Mesendoderm (in vitro differentiated cells): ENCODE measurements around the gene CXorf58.
"Not testable (repeated sequence)": the region's sequence is repeated elsewhere in the genome, so short reads cannot be mapped to it uniquely, and the experiment has no call there.

Source experiments
- DNase-seq: peaks from one replicate; pipeline ENCODE4 v3.0.0; 2013
- H2AK5ac ChIP-seq: 2 replicates; pipeline ENCODE4 v1.6.1; 2013; ENCODE audit warnings: low read length, inconsistent platforms
- H2BK120ac ChIP-seq: 2 replicates; pipeline ENCODE4 v1.6.1; 2013; ENCODE audit warnings: low read depth, mild to moderate bottlenecking, low read length, moderate library complexity, mixed read lengths
- H2BK15ac ChIP-seq: replicated peaks from 2 replicates; pipeline ENCODE4 v1.6.1; 2013; ENCODE audit warnings: low read depth, mild to moderate bottlenecking, moderate library complexity
- H2BK5ac ChIP-seq: 2 replicates; pipeline ENCODE4 v1.6.1; 2013; ENCODE audit warnings: low read length, inconsistent platforms
- H3K18ac ChIP-seq: 2 replicates; pipeline ENCODE4 v1.6.1; 2013; ENCODE audit warnings: mild to moderate bottlenecking, low read length, mixed read lengths
- H3K23ac ChIP-seq: one replicate; pipeline ENCODE4 v1.6.1; 2013; ENCODE audit warnings: low read length
- H3K27ac ChIP-seq: 2 replicates; pipeline ENCODE4 v1.5.1; 2013; ENCODE audit warnings: low read depth, mild to moderate bottlenecking, inconsistent platforms, low read length, moderate library complexity
- H3K27me3 ChIP-seq: 2 replicates; pipeline ENCODE4 v1.6.1; 2013; ENCODE audit warnings: low read length, control low read depth, mild to moderate bottlenecking, inconsistent platforms; ENCODE audit not compliant: insufficient read depth, poor library complexity
- H3K36me3 ChIP-seq: 2 replicates; pipeline ENCODE4 v1.6.1; 2013; ENCODE audit warnings: low read length, inconsistent platforms; ENCODE audit not compliant: control insufficient read depth, insufficient read depth
- H3K4ac ChIP-seq: one replicate; pipeline ENCODE4 v1.6.1; 2013; ENCODE audit warnings: low read depth, mild to moderate bottlenecking, low read length, moderate library complexity
- H3K4me1 ChIP-seq: 2 replicates; pipeline ENCODE4 v1.6.1; 2013; ENCODE audit warnings: low read depth, low read length, inconsistent platforms; ENCODE audit not compliant: control insufficient read depth
- H3K4me2 ChIP-seq: 2 replicates; pipeline ENCODE4 v1.6.1; 2013; ENCODE audit warnings: low read length
- H3K4me3 ChIP-seq: 2 replicates; pipeline ENCODE4 v1.5.1; 2013; ENCODE audit warnings: mild to moderate bottlenecking, low read length
- H3K56ac ChIP-seq: one replicate; pipeline ENCODE4 v1.6.1; 2013; ENCODE audit warnings: low read length
- H3K79me1 ChIP-seq: 2 replicates; pipeline ENCODE4 v1.6.1; 2013; ENCODE audit warnings: low read length, inconsistent platforms
- H3K79me2 ChIP-seq: 2 replicates; pipeline ENCODE4 v1.6.1; 2013; ENCODE audit warnings: mild to moderate bottlenecking, low read length; ENCODE audit not compliant: control insufficient read depth, insufficient read depth
- H3K9ac ChIP-seq: 2 replicates; pipeline ENCODE4 v1.6.1; 2013; ENCODE audit warnings: low read length, inconsistent platforms
- H4K5ac ChIP-seq: one replicate; pipeline ENCODE4 v1.6.1; 2013; ENCODE audit warnings: low read length
- H4K8ac ChIP-seq: one replicate; pipeline ENCODE4 v1.6.1; 2013; ENCODE audit warnings: low read depth, mild to moderate bottlenecking, control low read depth, low read length, moderate library complexity
- WGBS: extraction: QIAGEN DNeasy Blood & Tissue Kit; methylation state at CpG from one replicate; pipeline ENCODE4 v1.1.7; 2013; ENCODE audit warnings: low lambda C conversion rate, missing lambda C conversion rate; ENCODE audit not compliant: insufficient coverage; ENCODE audit errors: extremely low coverage; 5-methylcytosine and 5-hydroxymethylcytosine counted together

CXorf58 gene

DNA sequence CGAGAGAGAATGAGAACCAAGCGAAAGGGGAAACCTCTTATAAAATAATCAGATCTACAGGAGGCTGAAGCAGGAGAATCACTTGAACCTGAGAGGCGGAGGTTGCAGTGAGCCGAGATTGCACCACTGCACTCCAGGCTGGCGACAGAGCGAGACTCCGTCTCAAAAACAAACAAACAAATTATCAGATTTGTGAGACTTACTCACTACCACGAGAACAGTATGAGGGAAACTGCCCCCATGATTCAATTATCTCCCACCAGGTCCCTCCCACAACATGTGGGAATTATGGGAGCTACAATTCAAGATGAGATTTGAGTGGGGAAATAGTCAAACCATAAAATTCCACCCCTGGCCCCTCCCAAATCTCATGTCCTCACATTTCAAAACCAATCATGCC lies 57.8 kb downstream of the CXorf58 start:
- not testable (repeated sequence) for DNase-seq, H3K4me2 ChIP-seq, H3K36me3 ChIP-seq, H3K79me2 ChIP-seq, H2AK5ac ChIP-seq, H2BK5ac ChIP-seq, H3K56ac ChIP-seq, H3K27ac ChIP-seq, H3K23ac ChIP-seq, H4K8ac ChIP-seq, H2BK15ac ChIP-seq, H3K79me1 ChIP-seq, H3K18ac ChIP-seq, H4K5ac ChIP-seq, H2BK120ac ChIP-seq, H3K27me3 ChIP-seq, H3K4me1 ChIP-seq, H3K9ac ChIP-seq, H3K4me3 ChIP-seq, H3K4ac ChIP-seq
- no CpG with 5 or more reads among the region's 8 CpGs for WGBS

DNA sequence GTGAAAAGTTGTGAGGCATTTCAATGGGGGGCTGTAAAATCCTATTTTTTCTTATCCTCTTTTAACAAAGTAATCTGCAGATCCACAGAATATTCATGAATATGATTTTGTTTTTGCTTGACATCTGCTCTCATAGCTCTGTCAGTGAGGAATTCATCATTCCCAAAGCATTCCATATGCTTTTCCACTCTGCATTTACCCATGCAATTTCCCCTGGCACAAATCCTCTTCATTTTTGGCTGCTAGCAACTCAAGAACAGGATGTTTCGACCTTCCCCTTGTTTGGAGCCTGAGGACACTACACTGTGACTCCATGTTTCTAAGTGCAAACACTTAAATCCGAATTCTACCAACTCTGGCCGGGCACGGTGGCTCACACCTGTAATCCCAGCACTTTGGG lies 70.7 kb downstream of the CXorf58 start:
- no peak overlapping the region for H3K9ac ChIP-seq
- H4K8ac ChIP-seq = no peak overlapping the region
- no peak overlapping the region for H2AK5ac ChIP-seq
- no peak overlapping the region for H2BK15ac ChIP-seq
- no peak overlapping the region for H3K27ac ChIP-seq
- H3K4me3 ChIP-seq = no peak overlapping the region
- H3K4me2 ChIP-seq = no peak overlapping the region
- no peak overlapping the region for H2BK120ac ChIP-seq
- H3K79me1 ChIP-seq = no peaks in the 10 kb centered on the region
- no peaks in the 10 kb centered on the region for H3K36me3 ChIP-seq
- no peak overlapping the region for H3K4ac ChIP-seq
- no CpG with 5 or more reads among the region's 4 CpGs for WGBS
- no peaks in the 10 kb centered on the region for H3K4me1 ChIP-seq
- H3K56ac ChIP-seq = no peak overlapping the region
- no peak overlapping the region for H3K18ac ChIP-seq
- H3K23ac ChIP-seq = no peak overlapping the region
- no peaks in the 10 kb centered on the region for H3K79me2 ChIP-seq
- H4K5ac ChIP-seq = no peak overlapping the region
- H2BK5ac ChIP-seq = no peak overlapping the region
- no peaks in the 10 kb centered on the region for H3K27me3 ChIP-seq
- DNase-seq = no peak

DNA sequence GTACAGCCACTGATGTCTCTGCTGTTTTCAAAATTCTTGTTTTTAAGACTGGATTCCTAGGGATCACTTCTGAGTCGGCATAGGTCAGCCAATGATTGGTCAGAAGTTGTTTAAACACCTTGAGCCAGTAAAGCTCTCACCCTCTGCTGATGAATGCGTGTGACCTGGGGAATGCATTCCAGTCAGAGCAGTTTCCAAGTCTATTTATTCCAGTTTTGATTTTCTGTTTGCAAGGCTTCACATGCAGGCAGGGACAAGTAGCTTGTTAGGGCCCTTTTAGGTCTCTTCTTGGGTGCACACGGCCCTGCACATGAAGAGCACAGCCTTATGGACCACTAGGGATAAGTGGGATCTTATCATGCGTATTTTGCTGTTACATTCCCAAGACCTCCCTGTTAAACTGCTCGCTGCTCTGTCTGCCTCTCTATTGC lies 72.2 kb downstream of the CXorf58 start:
- Histone ChIP-seq H3K23ac (no peak overlapping the region), H4K8ac (no peak overlapping the region), H2BK15ac (no peak overlapping the region), H3K36me3 (no peaks in the 10 kb centered on the region), H3K56ac (no peak overlapping the region), H3K4ac (no peak overlapping the region), H4K5ac (no peak overlapping the region), H3K9ac (no peak overlapping the region), H3K27ac (no peak overlapping the region), H3K27me3 (no peaks in the 10 kb centered on the region), H3K18ac (no peak overlapping the region), H3K4me2 (no peak overlapping the region), H3K79me1 (no peaks in the 10 kb centered on the region), H3K4me3 (no peak overlapping the region), H2BK120ac (no peak overlapping the region), H3K79me2 (no peaks in the 10 kb centered on the region), H2AK5ac (no peak overlapping the region), H2BK5ac (no peak overlapping the region), H3K4me1 (no peaks in the 10 kb centered on the region)
- DNase-seq = no peak
- no CpG with 5 or more reads among the region's 5 CpGs for WGBS

DNA sequence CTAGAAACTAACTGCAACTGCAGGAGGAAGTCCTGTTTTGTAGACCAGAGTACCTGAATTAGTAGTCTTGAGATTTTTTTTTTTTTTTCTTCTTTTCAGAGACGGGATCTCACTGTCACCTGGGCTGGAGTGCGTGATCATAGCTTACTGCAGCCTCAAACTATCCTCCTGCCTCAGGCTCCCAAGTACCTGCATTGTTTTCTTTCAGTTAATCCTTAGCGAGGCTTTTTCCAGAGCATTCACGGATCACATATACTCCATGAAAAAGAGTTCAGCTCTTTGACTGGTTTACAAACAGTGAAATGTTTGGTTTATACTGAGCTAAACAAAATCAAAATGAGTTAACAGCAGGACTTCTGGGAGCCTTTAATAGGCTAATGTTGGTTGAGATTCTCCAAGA lies 73.4 kb downstream of the CXorf58 start:
- H3K79me2 ChIP-seq = no peaks in the 10 kb centered on the region
- H4K8ac ChIP-seq = no peak overlapping the region
- no peak overlapping the region for H2AK5ac ChIP-seq
- H3K27me3 ChIP-seq = no peaks in the 10 kb centered on the region
- H3K23ac ChIP-seq = no peak overlapping the region
- no peak for DNase-seq
- no peak overlapping the region for H3K56ac ChIP-seq
- H3K18ac ChIP-seq = no peak overlapping the region
- H3K27ac ChIP-seq = no peak overlapping the region
- WGBS = no CpG with 5 or more reads among the region's 4 CpGs
- H3K36me3 ChIP-seq = no peaks in the 10 kb centered on the region
- no peaks in the 10 kb centered on the region for H3K79me1 ChIP-seq
- no peak overlapping the region for H3K4me3 ChIP-seq
- H3K9ac ChIP-seq = no peak overlapping the region
- no peak overlapping the region for H2BK120ac ChIP-seq
- no peaks in the 10 kb centered on the region for H3K4me1 ChIP-seq
- H4K5ac ChIP-seq = no peak overlapping the region
- H3K4me2 ChIP-seq = no peak overlapping the region
- H2BK15ac ChIP-seq = no peak overlapping the region
- H3K4ac ChIP-seq = no peak overlapping the region
- H2BK5ac ChIP-seq = no peak overlapping the region

DNA sequence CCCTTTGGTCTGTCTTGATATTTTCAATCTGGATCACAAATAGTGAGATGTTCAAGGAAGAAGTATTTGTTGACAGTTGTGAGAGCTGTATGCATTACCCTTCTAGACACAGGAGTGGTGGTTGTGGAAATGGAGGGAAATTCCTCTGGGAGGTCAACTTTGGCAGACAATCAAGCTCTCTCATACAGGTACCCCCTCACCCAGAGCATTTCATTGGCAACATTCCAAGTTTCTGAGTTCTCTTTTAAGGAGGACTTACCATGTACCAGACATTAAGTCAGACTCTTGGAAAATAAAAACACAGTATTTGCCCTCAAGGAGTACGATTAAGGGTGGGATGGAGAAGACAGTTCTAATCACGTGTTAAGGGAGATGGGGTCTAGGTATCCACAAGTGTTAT lies 73.9 kb downstream of the CXorf58 start:
- Histone ChIP-seq H3K36me3 (no peaks in the 10 kb centered on the region), H3K4ac (no peak overlapping the region), H3K4me2 (no peak overlapping the region), H4K8ac (no peak overlapping the region), H3K4me1 (no peaks in the 10 kb centered on the region), H3K27ac (no peak overlapping the region), H3K79me1 (no peaks in the 10 kb centered on the region), H3K23ac (no peak overlapping the region), H3K18ac (no peak overlapping the region), H2BK15ac (no peak overlapping the region), H4K5ac (no peak overlapping the region), H2BK5ac (no peak overlapping the region), H3K56ac (no peak overlapping the region), H3K79me2 (no peaks in the 10 kb centered on the region), H3K9ac (no peak overlapping the region), H2AK5ac (no peak overlapping the region), H3K27me3 (no peaks in the 10 kb centered on the region), H3K4me3 (no peak overlapping the region), H2BK120ac (no peak overlapping the region)
- no CpG with 5 or more reads among the region's 2 CpGs for WGBS
- DNase-seq = no peak

DNA sequence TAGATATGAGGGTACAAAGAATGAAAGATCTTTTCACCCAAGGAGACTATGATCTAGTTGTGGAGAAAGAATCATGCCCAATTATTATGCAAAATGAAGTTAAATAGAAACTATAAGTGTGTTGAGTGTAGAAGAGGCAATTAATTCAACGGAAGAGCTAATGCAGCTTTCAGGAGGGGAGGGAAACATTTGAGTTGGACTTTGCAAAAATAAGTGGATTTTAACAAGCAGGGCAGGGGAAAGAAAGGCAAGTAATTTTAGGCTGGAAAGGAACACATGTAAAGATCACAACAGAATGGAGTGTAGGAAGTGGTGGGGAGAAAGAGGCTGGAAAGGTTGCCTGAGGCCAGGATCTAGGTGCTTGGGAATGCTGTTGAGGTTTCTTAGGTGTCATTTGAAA lies 75.1 kb downstream of the CXorf58 start:
- DNase-seq = no peak
- no CpG with 5 or more reads among the region's 1 CpG for WGBS
- Histone ChIP-seq H3K27me3 (no peaks in the 10 kb centered on the region), H3K36me3 (no peaks in the 10 kb centered on the region), H3K56ac (no peak overlapping the region), H2BK120ac (no peak overlapping the region), H3K79me1 (no peaks in the 10 kb centered on the region), H3K4me1 (no peaks in the 10 kb centered on the region), H3K27ac (no peak overlapping the region), H4K5ac (no peak overlapping the region), H3K4me2 (no peak overlapping the region), H3K18ac (no peak overlapping the region), H3K23ac (no peak overlapping the region), H2BK5ac (no peak overlapping the region), H2BK15ac (no peak overlapping the region), H3K9ac (no peak overlapping the region), H2AK5ac (no peak overlapping the region), H3K4me3 (no peak overlapping the region), H4K8ac (no peak overlapping the region), H3K4ac (no peak overlapping the region), H3K79me2 (no peaks in the 10 kb centered on the region)
